WERI-Rb-1 (cell line): ENCODE data around the gene PLEKHJ1.

Experiments used
- DNase-seq: peaks from one replicate; pipeline ENCODE4 v3.0.0-alpha.2; 2020
- H3K27ac ChIP-seq: fragments of 250-450 bp; sonication (Bioruptor Pico); 2 replicates; pipeline ENCODE4 v1.5.1; 2020; ENCODE audit warnings: mild to moderate bottlenecking, moderate library complexity
- H3K27me3 ChIP-seq: fragments of 250-450 bp; sonication (Bioruptor Pico); 2 replicates; pipeline ENCODE4 v1.5.1; 2021; ENCODE audit warnings: mild to moderate bottlenecking, low read depth, moderate library complexity; ENCODE audit not compliant: insufficient read depth, severe bottlenecking
- H3K36me3 ChIP-seq: fragments of 250-450 bp; sonication (Bioruptor Pico); 2 replicates; pipeline ENCODE4 v1.5.1; 2020; ENCODE audit warnings: mild to moderate bottlenecking, moderate library complexity
- H3K4me3 ChIP-seq: 2 replicates; pipeline ENCODE4 v1.5.1; 2011; ENCODE audit warnings: low read depth, mild to moderate bottlenecking, control low read depth, low read length
- H3K9me3 ChIP-seq: fragments of 250-450 bp; sonication (Bioruptor Pico); 2 replicates; pipeline ENCODE4 v1.5.1; 2021; ENCODE audit warnings: mild to moderate bottlenecking, moderate library complexity; ENCODE audit not compliant: severe bottlenecking
- TF ChIP-seq, protein P1 (sequence below): IDR thresholded peaks from 2 replicates; pipeline ENCODE4 v1.5.1; 2011; ENCODE audit warnings: low read depth, mild to moderate bottlenecking, control low read depth, inconsistent platforms, low read length

Gene PLEKHJ1

DNA sequence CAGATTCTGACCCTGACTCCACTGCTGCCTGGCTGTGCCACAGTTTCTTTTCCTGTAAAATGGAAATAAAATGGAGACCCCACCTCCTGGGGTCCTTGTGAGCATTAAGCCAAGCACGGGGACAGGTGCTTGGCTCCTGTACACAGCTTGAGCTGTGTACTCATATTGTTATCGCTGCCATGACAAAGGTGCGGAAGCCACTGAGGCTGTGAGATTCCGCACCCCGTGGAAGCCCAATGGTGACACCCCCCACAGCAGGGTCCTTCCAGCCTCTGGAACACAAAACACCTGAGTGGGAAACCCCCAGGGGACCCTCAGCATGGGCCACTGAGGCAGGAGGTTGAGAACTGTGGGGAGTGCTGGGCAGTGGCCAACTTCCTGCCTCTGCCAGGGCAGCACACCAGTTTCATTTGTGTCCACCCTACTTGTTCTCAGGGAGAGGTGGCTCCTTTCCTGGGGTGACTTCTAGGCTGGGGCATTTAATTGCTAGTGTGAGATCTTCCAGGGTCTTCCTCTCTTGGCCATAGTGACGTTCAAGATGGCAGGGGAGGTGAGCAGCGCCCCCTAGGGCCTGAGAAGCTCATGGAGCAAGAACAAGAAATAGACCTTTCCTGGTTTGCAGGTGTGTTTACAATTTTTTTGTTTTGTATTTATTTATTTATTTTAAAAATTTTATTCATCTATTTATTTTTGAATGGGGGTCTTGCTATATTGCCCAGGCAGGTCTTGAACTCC, 25.5 kb upstream of the PLEKHJ1 start:
- Histone ChIP-seq H3K36me3 (no peaks in the 10 kb centered on the region), H3K9me3 (no peaks in the 10 kb centered on the region), H3K27me3 (no peaks in the 10 kb centered on the region), H3K4me3 (no peak overlapping the region), H3K27ac (no peak overlapping the region)
- no peak for DNase-seq
- TF ChIP-seq, protein P1, sequence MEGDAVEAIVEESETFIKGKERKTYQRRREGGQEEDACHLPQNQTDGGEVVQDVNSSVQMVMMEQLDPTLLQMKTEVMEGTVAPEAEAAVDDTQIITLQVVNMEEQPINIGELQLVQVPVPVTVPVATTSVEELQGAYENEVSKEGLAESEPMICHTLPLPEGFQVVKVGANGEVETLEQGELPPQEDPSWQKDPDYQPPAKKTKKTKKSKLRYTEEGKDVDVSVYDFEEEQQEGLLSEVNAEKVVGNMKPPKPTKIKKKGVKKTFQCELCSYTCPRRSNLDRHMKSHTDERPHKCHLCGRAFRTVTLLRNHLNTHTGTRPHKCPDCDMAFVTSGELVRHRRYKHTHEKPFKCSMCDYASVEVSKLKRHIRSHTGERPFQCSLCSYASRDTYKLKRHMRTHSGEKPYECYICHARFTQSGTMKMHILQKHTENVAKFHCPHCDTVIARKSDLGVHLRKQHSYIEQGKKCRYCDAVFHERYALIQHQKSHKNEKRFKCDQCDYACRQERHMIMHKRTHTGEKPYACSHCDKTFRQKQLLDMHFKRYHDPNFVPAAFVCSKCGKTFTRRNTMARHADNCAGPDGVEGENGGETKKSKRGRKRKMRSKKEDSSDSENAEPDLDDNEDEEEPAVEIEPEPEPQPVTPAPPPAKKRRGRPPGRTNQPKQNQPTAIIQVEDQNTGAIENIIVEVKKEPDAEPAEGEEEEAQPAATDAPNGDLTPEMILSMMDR: peak; percentile 67

DNA sequence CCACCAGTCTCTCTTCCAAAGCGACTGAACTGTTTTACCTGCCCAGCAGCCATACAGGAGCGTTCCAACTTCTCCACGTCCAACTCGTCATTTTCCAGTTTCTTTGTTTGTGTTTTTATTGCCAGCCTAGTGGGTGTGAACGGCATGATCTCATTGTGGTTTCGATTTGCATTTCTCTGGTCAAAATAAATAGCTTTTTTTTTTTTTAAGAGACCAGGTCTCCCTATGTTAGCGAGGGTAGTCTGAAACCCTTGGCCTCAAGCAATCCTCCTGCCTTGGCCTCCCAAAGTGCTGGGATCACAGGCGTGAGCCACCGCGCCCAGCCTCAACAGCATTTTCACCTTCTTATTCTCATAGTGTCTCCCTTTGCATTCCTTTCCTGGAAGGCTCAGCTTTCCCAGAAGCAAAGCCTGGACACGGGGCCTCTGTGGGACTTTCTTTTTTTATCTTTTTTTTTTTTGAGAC, 24.2 kb upstream of the PLEKHJ1 start:
- TF ChIP-seq, protein P1: no peak
- no peaks in the 10 kb centered on the region for H3K36me3 ChIP-seq
- DNase-seq: no peak
- H3K9me3 ChIP-seq: no peaks in the 10 kb centered on the region
- H3K4me3 ChIP-seq: no peak overlapping the region
- H3K27me3 ChIP-seq: no peaks in the 10 kb centered on the region
- H3K27ac ChIP-seq: no peak overlapping the region

DNA sequence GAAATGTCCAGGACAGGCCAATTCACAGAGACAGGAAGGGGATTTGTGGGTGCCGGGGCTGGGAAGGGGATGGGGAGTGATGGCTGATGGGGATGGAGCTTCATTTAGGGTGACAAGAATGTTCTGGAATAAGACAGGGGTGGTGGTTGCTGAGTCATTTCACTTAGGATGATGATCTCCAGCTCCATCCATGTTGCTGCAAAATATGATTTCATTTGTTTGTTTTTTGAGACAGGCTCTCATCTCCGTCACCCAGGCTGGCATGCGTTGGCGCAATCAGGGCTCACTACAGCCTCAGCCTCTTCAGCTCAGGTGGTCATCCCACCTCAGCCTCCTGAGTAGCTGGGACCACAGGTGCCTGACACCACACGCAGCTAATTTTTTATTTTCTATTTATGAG, 23.2 kb upstream of the PLEKHJ1 start:
- Histone ChIP-seq H3K27me3 (no peaks in the 10 kb centered on the region), H3K36me3 (no peaks in the 10 kb centered on the region), H3K9me3 (no peaks in the 10 kb centered on the region), H3K4me3 (no peak overlapping the region), H3K27ac (no peak overlapping the region)
- TF ChIP-seq, protein P1: no peak
- no peak for DNase-seq

DNA sequence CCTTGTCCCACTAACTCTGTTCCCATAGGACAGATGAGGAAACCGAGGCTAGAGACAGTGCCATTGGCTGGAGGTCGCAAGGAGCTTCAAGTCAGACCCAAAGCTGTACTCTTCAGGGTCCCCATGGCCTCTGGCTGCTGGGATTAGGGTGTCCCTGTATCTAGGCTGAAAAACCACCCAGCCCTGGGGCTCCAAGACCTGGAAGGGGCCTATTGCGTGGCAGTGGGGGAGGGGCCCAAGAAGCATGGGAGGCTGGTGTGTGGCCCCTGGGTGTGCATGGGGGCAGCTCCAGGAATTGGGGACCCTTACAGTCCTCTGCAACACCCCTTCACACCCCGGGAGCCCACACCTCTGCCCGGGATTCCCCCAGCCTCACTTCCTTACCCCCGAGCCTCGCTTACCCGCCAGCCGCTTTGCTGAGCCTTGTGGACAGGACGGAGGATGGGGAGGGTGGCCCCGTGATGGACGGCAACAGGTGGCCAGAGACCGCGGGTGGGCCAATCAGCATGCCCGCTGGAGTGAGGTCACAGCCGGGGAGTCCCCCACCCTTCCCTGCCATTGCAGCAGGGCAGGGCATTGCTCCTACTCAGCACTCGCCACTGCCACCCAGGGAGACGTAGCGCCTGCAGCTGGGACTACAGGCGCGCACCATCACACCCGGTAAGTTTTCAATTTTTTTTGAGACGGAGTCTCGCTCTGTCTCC, 20.0 kb upstream of the PLEKHJ1 start, which contains the start of gene JSRP1:
Gene JSRP1 (minus strand): TSS at position 436 of the 704 bp plus-strand sequence. CDS start 1,103 bp downstream, outside the sequence.
- Histone ChIP-seq H3K27me3 (no peaks in the 10 kb centered on the region), H3K9me3 (no peaks in the 10 kb centered on the region), H3K36me3 (peaks cover 6% of the 10 kb centered on the region), H3K27ac (no peak within 1 kb of the TSS), H3K4me3 (no peak within 1 kb of the TSS)
- TF ChIP-seq, protein P1: no peak
- DNase-seq: no peak

DNA sequence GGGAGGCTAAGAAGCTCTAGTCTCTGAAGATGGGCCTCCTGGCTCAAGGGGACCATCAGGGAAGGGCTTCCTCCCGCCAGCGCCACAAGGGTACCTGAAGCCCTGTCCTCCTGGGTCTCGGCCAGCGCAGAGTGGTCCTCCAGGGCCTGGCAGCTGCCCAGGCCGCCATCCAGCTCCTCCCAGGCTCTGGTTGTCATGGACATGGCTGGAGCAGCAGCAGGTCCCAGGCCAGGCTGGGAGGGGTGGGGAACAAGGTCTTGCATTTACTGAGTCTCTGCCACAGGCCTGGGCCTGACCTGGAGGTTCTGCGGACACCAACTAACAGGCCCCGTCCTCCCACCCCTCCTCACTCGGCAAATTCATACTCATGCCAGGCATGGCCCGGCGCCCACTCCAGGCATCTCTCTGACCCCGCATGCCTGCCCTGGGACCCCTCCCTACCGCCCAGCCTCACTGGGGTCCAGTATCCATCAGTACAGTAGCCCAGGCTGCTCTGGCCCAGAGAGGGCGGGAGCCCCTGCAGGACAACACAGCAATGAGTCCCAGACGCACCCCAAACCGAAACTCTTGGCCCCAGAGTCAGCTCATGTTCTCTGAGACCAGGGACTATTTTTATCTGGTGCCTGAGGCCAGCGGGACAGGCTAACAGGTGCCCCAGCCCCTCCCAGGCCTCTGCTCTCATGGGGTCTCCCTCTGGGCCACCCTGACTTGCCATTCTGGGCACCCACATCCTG, 19.1 kb upstream of the PLEKHJ1 start:
- no peak for DNase-seq

More for the DNA sequence above, 19.1 kb upstream of the PLEKHJ1 start:
- TF ChIP-seq, protein P1: no peak
- no peaks in the 10 kb centered on the region for H3K27me3 ChIP-seq
- H3K9me3 ChIP-seq: no peaks in the 10 kb centered on the region
- no peak overlapping the region for H3K27ac ChIP-seq
- no peak overlapping the region for H3K4me3 ChIP-seq
- peaks cover 11% of the 10 kb centered on the region for H3K36me3 ChIP-seq
